Muscle layer of colon (tissue), 2 donors: ENCODE measurements around the gene DSG4.
"Not testable (repeated sequence)": the region's sequence is repeated elsewhere in the genome, so short reads cannot be mapped to it uniquely, and the experiment has no call there.

Source experiments
- H3K27ac ChIP-seq: one replicate; pipeline ENCODE4 v1.7.0; 2013; ENCODE audit warnings: low read depth, mild to moderate bottlenecking, low read length, moderate library complexity
- H3K27me3 ChIP-seq, 2 donors: one replicate each; pipeline ENCODE4 v1.7.0; 2013; ENCODE audit warnings: low read length in 2 of 2, mild to moderate bottlenecking in 2 of 2; ENCODE audit not compliant: insufficient read depth in 2 of 2, control insufficient read depth in 1 of 2
- H3K36me3 ChIP-seq: one replicate; pipeline ENCODE4 v1.7.0; 2013; ENCODE audit warnings: mild to moderate bottlenecking, low read length; ENCODE audit not compliant: insufficient read depth
- H3K4me1 ChIP-seq: one replicate; pipeline ENCODE4 v1.7.0; 2013; ENCODE audit warnings: mild to moderate bottlenecking, low read length; ENCODE audit not compliant: insufficient read depth
- H3K4me3 ChIP-seq, 2 donors: one replicate each; pipeline ENCODE4 v1.7.0; 2013; ENCODE audit warnings: low read length in 2 of 2, low read depth in 1 of 2, mild to moderate bottlenecking in 1 of 2, moderate library complexity in 1 of 2
- H3K9ac ChIP-seq: one replicate; pipeline ENCODE4 v1.7.0; 2013; ENCODE audit warnings: low read length
- H3K9me3 ChIP-seq: one replicate; pipeline ENCODE4 v1.7.0; 2013; ENCODE audit warnings: mild to moderate bottlenecking, low read length
- donor health status: abdominal sarcoma.
- donor health status: Adenocarcinoma of cecum.

The DSG4 gene

GRCh38 chr18:31376477-31376876 lies at the start of gene DSG4:
TSS of gene DSG4 (plus strand) at chr18:31376777. CDS start at chr18:31376912, 135 bp downstream.
- Histone ChIP-seq H3K4me3 (no peak within 1 kb of the TSS), H3K4me1 (no peaks in the 10 kb centered on the region), H3K9ac (no peak within 1 kb of the TSS), H3K36me3 (no peaks in the 10 kb centered on the region), H3K9me3 (no peaks in the 10 kb centered on the region), H3K27me3 (no peaks in the 10 kb centered on the region), H3K27ac (no peak within 1 kb of the TSS)

GRCh38 chr18:31329787-31330438 lies 46.7 kb upstream of the DSG4 start:
- Histone ChIP-seq H3K27me3 (no peaks in the 10 kb centered on the region), H3K4me3 (no peak overlapping the region), H3K9ac (no peak overlapping the region), H3K4me1 (no peaks in the 10 kb centered on the region), H3K27ac (no peak overlapping the region), H3K9me3 (no peaks in the 10 kb centered on the region), H3K36me3 (no peaks in the 10 kb centered on the region)

- Histone ChIP-seq H3K27me3 (no peaks in the 10 kb centered on the region), H3K9ac (no peak overlapping the region), H3K27ac (no peak overlapping the region), H3K4me1 (no peaks in the 10 kb centered on the region), H3K9me3 (no peaks in the 10 kb centered on the region), H3K36me3 (no peaks in the 10 kb centered on the region), H3K4me3 (no peak overlapping the region)
Measured at GRCh38 chr18:31343454-31343853, 33.1 kb upstream of the DSG4 start.

GRCh38 chr18:31353336-31353735 lies 23.2 kb upstream of the DSG4 start:
- H3K27me3 ChIP-seq, H3K9ac ChIP-seq, H3K4me1 ChIP-seq, H3K36me3 ChIP-seq, H3K9me3 ChIP-seq, H3K27ac ChIP-seq, H3K4me3 ChIP-seq: not testable (repeated sequence)

- Histone ChIP-seq H3K4me3 (no peak overlapping the region), H3K27ac (no peak overlapping the region), H3K9ac (no peak overlapping the region), H3K9me3 (no peaks in the 10 kb centered on the region), H3K36me3 (no peaks in the 10 kb centered on the region), H3K27me3 (no peaks in the 10 kb centered on the region), H3K4me1 (no peaks in the 10 kb centered on the region)
Measured at GRCh38 chr18:31354990-31355389, 21.6 kb upstream of the DSG4 start.

GRCh38 chr18:31356025-31356424 lies 20.6 kb upstream of the DSG4 start:
- no peaks in the 10 kb centered on the region for H3K4me1 ChIP-seq

GRCh38 chr18:31364190-31364589 lies 12.4 kb upstream of the DSG4 start:
- H3K27me3 ChIP-seq: no peaks in the 10 kb centered on the region
- no peak overlapping the region for H3K27ac ChIP-seq
- no peak overlapping the region for H3K4me3 ChIP-seq
- H3K4me1 ChIP-seq: no peaks in the 10 kb centered on the region
- H3K9me3 ChIP-seq: no peaks in the 10 kb centered on the region
- no peak overlapping the region for H3K9ac ChIP-seq
- H3K36me3 ChIP-seq: no peaks in the 10 kb centered on the region

More at GRCh38 chr18:31356025-31356424, 20.6 kb upstream of the DSG4 start:
- Histone ChIP-seq H3K4me3 (no peak overlapping the region), H3K9ac (no peak overlapping the region), H3K27me3 (no peaks in the 10 kb centered on the region), H3K27ac (no peak overlapping the region), H3K36me3 (no peaks in the 10 kb centered on the region), H3K9me3 (no peaks in the 10 kb centered on the region)

- no peaks in the 10 kb centered on the region for H3K36me3 ChIP-seq
- H3K4me3 ChIP-seq: no peak overlapping the region
- no peaks in the 10 kb centered on the region for H3K4me1 ChIP-seq
- no peaks in the 10 kb centered on the region for H3K27me3 ChIP-seq
- H3K9me3 ChIP-seq: no peaks in the 10 kb centered on the region
- H3K9ac ChIP-seq: no peak overlapping the region
- H3K27ac ChIP-seq: no peak overlapping the region
Measured at GRCh38 chr18:31369478-31369877, 7.1 kb upstream of the DSG4 start.

GRCh38 chr18:31371989-31372388 lies 4.6 kb upstream of the DSG4 start:
- H3K9me3 ChIP-seq: no peaks in the 10 kb centered on the region

GRCh38 chr18:31373641-31374040 lies 2.9 kb upstream of the DSG4 start:
- H3K9me3 ChIP-seq: no peaks in the 10 kb centered on the region
- H3K4me1 ChIP-seq: no peaks in the 10 kb centered on the region
- no peak overlapping the region for H3K4me3 ChIP-seq
- H3K9ac ChIP-seq: no peak overlapping the region
- H3K27ac ChIP-seq: no peak overlapping the region
- H3K36me3 ChIP-seq: no peaks in the 10 kb centered on the region
- H3K27me3 ChIP-seq: no peaks in the 10 kb centered on the region

More at GRCh38 chr18:31371989-31372388, 4.6 kb upstream of the DSG4 start:
- Histone ChIP-seq H3K36me3 (no peaks in the 10 kb centered on the region), H3K27ac (no peak overlapping the region), H3K27me3 (no peaks in the 10 kb centered on the region), H3K9ac (no peak overlapping the region), H3K4me3 (no peak overlapping the region), H3K4me1 (no peaks in the 10 kb centered on the region)

GRCh38 chr18:31380912-31381311 lies 4.3 kb downstream of the DSG4 start:
- H3K9ac ChIP-seq: no peak overlapping the region
- no peak overlapping the region for H3K27ac ChIP-seq
- H3K27me3 ChIP-seq: no peaks in the 10 kb centered on the region
- H3K36me3 ChIP-seq: no peaks in the 10 kb centered on the region
- H3K9me3 ChIP-seq: no peaks in the 10 kb centered on the region
- H3K4me3 ChIP-seq: no peak overlapping the region
- H3K4me1 ChIP-seq: no peaks in the 10 kb centered on the region

GRCh38 chr18:31382107-31382506 lies 5.5 kb downstream of the DSG4 start:
- no peaks in the 10 kb centered on the region for H3K9me3 ChIP-seq
- no peak overlapping the region for H3K27ac ChIP-seq
- H3K4me1 ChIP-seq: no peaks in the 10 kb centered on the region
- H3K9ac ChIP-seq: no peak overlapping the region
- H3K4me3 ChIP-seq: no peak overlapping the region
- H3K27me3 ChIP-seq: no peaks in the 10 kb centered on the region
- no peaks in the 10 kb centered on the region for H3K36me3 ChIP-seq
